Osteoblast (primary cell): ENCODE results near the gene PRKAB2. TPM values are rescaled to one million over a fixed set of nuclear protein-coding genes. Genes with fewer than 3 reads are reported as not detected.
"Not testable (repeated sequence)": the region's sequence is repeated elsewhere in the genome, so short reads cannot be mapped to it uniquely, and the experiment has no call there.

ENCODE experiments used
- DNase-seq: peaks from one replicate; pipeline ENCODE4 v3.0.0; 2011; ENCODE audit warnings: low spot score, mixed read lengths; ENCODE audit not compliant: insufficient read length; ENCODE audit errors: missing footprints
- H2AFZ ChIP-seq: 2 replicates; pipeline ENCODE4 v1.6.0; 2011; ENCODE audit warnings: mild to moderate bottlenecking, low read length
- H3K27ac ChIP-seq: 2 replicates; pipeline ENCODE4 v1.5.1; 2011; ENCODE audit warnings: mild to moderate bottlenecking, low read depth, low read length, moderate library complexity
- H3K27me3 ChIP-seq: 2 replicates; pipeline ENCODE4 v1.6.0; 2012; ENCODE audit warnings: mild to moderate bottlenecking, control low read depth, inconsistent platforms, low read length, moderate library complexity; ENCODE audit not compliant: insufficient read depth
- H3K36me3 ChIP-seq: 2 replicates; pipeline ENCODE4 v1.5.1; 2011; ENCODE audit warnings: mild to moderate bottlenecking, low read length, control low read depth, moderate library complexity; ENCODE audit not compliant: insufficient read depth
- H3K4me1 ChIP-seq: 2 replicates; pipeline ENCODE4 v1.5.1; 2011; ENCODE audit warnings: mild to moderate bottlenecking, low read length, control low read depth, moderate library complexity; ENCODE audit not compliant: insufficient read depth
- H3K4me2 ChIP-seq: 2 replicates; pipeline ENCODE4 v1.6.0; 2011; ENCODE audit warnings: mild to moderate bottlenecking, low read length; ENCODE audit not compliant: insufficient read depth
- H3K4me3 ChIP-seq: fragments of 200-600 bp; sonication (generic); 3 replicates; pipeline ENCODE4 v1.5.1; 2012; ENCODE audit warnings: mild to moderate bottlenecking, low read length, inconsistent platforms; ENCODE audit not compliant: insufficient read depth
- H3K79me2 ChIP-seq: 2 replicates; pipeline ENCODE4 v1.6.0; 2012; ENCODE audit warnings: mild to moderate bottlenecking, low read length, control low read depth, inconsistent platforms; ENCODE audit not compliant: insufficient read depth
- H3K9me3 ChIP-seq: 2 replicates; pipeline ENCODE4 v1.5.1; 2011; ENCODE audit warnings: low read depth, low read length, control low read depth
- H4K20me1 ChIP-seq: 2 replicates; pipeline ENCODE4 v1.6.0; 2012; ENCODE audit warnings: mild to moderate bottlenecking, low read length, control low read depth; ENCODE audit not compliant: insufficient read depth
- total RNA-seq: library from RNA; depleted of rRNA; stranded (reverse); fragments of >200 nt; gene quantifications from 2 replicates; pipeline ENCODE4 v1.2.3, GENCODE V29; 2012
- TF ChIP-seq, protein P1 (sequence below): IDR thresholded peaks from 2 replicates; pipeline ENCODE4 v1.5.1; 2011; ENCODE audit warnings: mild to moderate bottlenecking, low read depth, low read length, moderate library complexity; ENCODE audit errors: extremely low read depth

The PRKAB2 gene
- total RNA-seq, 1 donor = 22.8 TPM

DNA sequence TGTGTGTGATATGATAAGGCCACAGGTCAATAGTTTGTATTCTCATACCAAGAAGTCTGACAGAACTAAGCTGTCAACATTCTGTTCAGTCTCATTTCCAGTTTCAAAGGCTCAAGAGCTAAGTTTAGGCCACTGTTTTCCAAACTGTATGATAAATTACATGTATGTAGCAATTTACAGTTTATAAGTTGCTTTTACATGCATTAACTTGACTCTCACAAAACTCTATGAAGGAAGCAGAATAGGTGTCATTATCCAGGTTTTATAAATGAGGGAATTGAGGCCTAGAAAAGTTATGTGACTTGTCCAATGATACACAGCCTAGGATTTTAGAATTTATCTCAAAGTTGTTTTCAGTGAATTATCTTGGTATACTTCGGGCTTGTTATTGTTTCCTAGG is 29.5 kb upstream of the PRKAB2 start:
- Histone ChIP-seq H3K27ac (no peak overlapping the region), H2AFZ (no peak overlapping the region), H3K36me3 (no peaks in the 10 kb centered on the region), H3K4me1 (no peaks in the 10 kb centered on the region), H3K9me3 (no peaks in the 10 kb centered on the region), H4K20me1 (no peaks in the 10 kb centered on the region), H3K4me3 (no peak overlapping the region), H3K27me3 (no peaks in the 10 kb centered on the region), H3K4me2 (no peak overlapping the region), H3K79me2 (no peaks in the 10 kb centered on the region)
- TF ChIP-seq, protein P1, sequence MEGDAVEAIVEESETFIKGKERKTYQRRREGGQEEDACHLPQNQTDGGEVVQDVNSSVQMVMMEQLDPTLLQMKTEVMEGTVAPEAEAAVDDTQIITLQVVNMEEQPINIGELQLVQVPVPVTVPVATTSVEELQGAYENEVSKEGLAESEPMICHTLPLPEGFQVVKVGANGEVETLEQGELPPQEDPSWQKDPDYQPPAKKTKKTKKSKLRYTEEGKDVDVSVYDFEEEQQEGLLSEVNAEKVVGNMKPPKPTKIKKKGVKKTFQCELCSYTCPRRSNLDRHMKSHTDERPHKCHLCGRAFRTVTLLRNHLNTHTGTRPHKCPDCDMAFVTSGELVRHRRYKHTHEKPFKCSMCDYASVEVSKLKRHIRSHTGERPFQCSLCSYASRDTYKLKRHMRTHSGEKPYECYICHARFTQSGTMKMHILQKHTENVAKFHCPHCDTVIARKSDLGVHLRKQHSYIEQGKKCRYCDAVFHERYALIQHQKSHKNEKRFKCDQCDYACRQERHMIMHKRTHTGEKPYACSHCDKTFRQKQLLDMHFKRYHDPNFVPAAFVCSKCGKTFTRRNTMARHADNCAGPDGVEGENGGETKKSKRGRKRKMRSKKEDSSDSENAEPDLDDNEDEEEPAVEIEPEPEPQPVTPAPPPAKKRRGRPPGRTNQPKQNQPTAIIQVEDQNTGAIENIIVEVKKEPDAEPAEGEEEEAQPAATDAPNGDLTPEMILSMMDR = no peak
- peak; percentile 50 for DNase-seq

DNA sequence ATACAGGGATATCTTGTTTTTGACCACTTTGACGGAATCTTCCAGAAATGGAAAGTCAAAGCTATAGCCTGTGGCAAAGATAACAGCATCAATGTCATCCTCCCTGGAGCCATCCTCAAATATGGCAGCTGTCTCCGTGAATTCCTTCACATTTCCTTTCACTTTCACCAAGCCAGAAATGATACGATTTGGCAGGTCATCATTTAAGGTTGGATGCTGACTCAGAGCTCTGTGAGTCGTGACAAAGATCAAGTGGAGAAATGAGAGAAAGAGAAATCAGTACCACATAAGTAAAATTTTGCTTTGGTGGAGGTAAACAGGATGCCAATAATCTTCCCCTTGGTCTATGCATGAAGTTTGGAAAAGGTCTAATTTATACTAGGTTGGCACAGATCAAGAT is 29.0 kb upstream of the PRKAB2 start:
- H3K36me3 ChIP-seq = no peaks in the 10 kb centered on the region
- H3K79me2 ChIP-seq = no peaks in the 10 kb centered on the region
- DNase-seq = no peak
- H3K27ac ChIP-seq = no peak overlapping the region
- H3K4me2 ChIP-seq = peak overlapping the region; percentile 51
- H3K4me3 ChIP-seq = no peak overlapping the region
- no peaks in the 10 kb centered on the region for H3K27me3 ChIP-seq
- no peaks in the 10 kb centered on the region for H4K20me1 ChIP-seq
- H3K9me3 ChIP-seq = no peaks in the 10 kb centered on the region
- TF ChIP-seq, protein P1 = no peak
- no peak overlapping the region for H2AFZ ChIP-seq
- H3K4me1 ChIP-seq = no peaks in the 10 kb centered on the region

DNA sequence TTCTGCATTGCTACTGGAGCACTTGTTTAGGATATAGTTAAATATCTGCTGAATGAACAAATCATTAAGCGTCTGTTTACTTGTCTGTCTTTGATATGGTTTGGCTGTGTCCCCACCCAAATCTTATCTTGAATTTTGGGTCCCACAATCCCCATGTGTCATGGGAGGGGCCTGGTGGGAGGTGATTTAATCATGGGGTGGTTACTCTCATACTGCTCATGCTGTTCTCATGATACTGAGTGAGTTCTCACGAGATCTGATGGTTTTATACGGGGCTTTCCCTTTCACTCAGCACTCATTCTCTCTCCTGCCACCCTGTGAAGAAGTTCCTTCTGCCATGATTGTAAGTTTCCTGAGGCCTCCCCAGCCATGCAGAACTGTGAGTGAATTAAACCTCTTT is 25.1 kb upstream of the PRKAB2 start:
- H4K20me1 ChIP-seq, H3K79me2 ChIP-seq, H3K36me3 ChIP-seq, H3K9me3 ChIP-seq, H3K4me3 ChIP-seq, DNase-seq, H3K4me1 ChIP-seq, H2AFZ ChIP-seq, H3K4me2 ChIP-seq, H3K27ac ChIP-seq, H3K27me3 ChIP-seq: not testable (repeated sequence)

DNA sequence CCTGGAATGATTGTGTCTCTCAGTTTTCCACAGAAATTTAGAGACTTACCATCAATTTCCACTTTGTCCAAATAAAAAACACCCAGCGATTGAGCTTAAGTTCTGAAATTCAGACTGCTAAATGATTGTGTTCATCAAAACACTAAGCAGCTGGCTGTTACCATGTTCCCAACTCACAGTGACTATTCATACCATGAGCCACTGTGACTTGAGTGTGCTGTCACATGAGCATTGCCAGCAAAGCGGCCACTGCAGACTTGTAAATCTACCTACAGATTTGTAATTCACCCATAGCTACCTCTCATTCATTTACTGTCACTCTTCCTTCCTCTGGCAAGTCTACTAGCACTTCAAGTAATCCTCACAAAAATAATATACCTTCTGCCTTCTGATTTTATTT is 17.2 kb upstream of the PRKAB2 start:
- Histone ChIP-seq H3K79me2 (no peaks in the 10 kb centered on the region), H3K4me1 (no peaks in the 10 kb centered on the region), H3K36me3 (no peaks in the 10 kb centered on the region), H3K4me3 (no peak overlapping the region), H3K9me3 (no peaks in the 10 kb centered on the region), H3K27me3 (no peaks in the 10 kb centered on the region), H3K4me2 (no peak overlapping the region), H2AFZ (no peak overlapping the region), H3K27ac (no peak overlapping the region), H4K20me1 (no peaks in the 10 kb centered on the region)
- TF ChIP-seq, protein P1 = no peak
- DNase-seq = no peak
